PC-3 (cell line): Measurements from ENCODE around the gene LRP11. TPM values are rescaled to one million over a fixed set of nuclear protein-coding genes. Genes with fewer than 3 reads are reported as not detected.

Experiments used
- ATAC-seq: fragments of 200-7000 bp; cut with Tn5 transposase; 2 replicates; pipeline ENCODE4 v1.9.1; 2020; ENCODE audit warnings: mild to moderate bottlenecking, moderate library complexity
- BruUV-seq: library from RNA; stranded (reverse); fragments of 400-500 nt; replicated peaks from 2 replicates; lab custom pipeline; 2021; lab: Mats Ljungman, UMichigan
- CTCF ChIA-PET: fragments of 300-600 bp; sonication (Branson Sonifier 250); formaldehyde crosslinking; loops from one replicate; lab custom pipeline; 2022; ENCODE audit warnings: antibody characterized with exemption; lab: Charles Lee
- POLR2A ChIA-PET: fragments of 300-600 bp; sonication (Branson Sonifier 250); formaldehyde crosslinking; loops from one replicate; lab custom pipeline; 2022; ENCODE audit warnings: antibody characterized with exemption; ENCODE audit not compliant: unreplicated experiment; lab: Charles Lee
- DNase-seq: peaks from one replicate; pipeline ENCODE4 v3.0.0-alpha.2; 2015
- H2AFZ ChIP-seq: fragments of 300-600 bp; sonication (generic); 2 replicates; pipeline ENCODE4 v1.6.0; 2016; ENCODE audit warnings: antibody characterized with exemption, low read length
- H3F3A ChIP-seq: fragments of 300-600 bp; sonication (generic); one replicate; pipeline ENCODE4 v1.6.0; 2017; ENCODE audit warnings: antibody characterized with exemption, low read length, control low read depth, mild to moderate bottlenecking; ENCODE audit not compliant: unreplicated experiment
- H3K27ac ChIP-seq: fragments of 300-600 bp; sonication (generic); 2 replicates; pipeline ENCODE4 v1.5.1; 2016; ENCODE audit warnings: mild to moderate bottlenecking, low read length
- H3K27me3 ChIP-seq: fragments of 300-600 bp; sonication (generic); 2 replicates; pipeline ENCODE4 v1.6.1; 2016; ENCODE audit warnings: low read length, mixed read lengths
- H3K36me3 ChIP-seq: fragments of 300-600 bp; sonication (generic); 2 replicates; pipeline ENCODE4 v1.6.1; 2016; ENCODE audit warnings: low read depth, mixed run types, low read length, mixed read lengths
- H3K4me1 ChIP-seq: fragments of 300-600 bp; sonication (generic); 2 replicates; pipeline ENCODE4 v1.5.1; 2016; ENCODE audit warnings: low read length; ENCODE audit not compliant: insufficient read depth
- H3K4me2 ChIP-seq: fragments of 300-600 bp; sonication (generic); 2 replicates; pipeline ENCODE4 v1.6.0; 2016; ENCODE audit warnings: low read length
- H3K4me3 ChIP-seq: fragments of 300-600 bp; sonication (generic); 2 replicates; pipeline ENCODE4 v1.5.1; 2016; ENCODE audit warnings: mild to moderate bottlenecking, low read length, mixed read lengths
- H3K79me2 ChIP-seq: fragments of 300-600 bp; sonication (generic); 2 replicates; pipeline ENCODE4 v1.6.1; 2017; ENCODE audit warnings: low read length, mixed read lengths
- H3K9ac ChIP-seq: fragments of 300-600 bp; sonication (generic); 2 replicates; pipeline ENCODE4 v1.6.0; 2016; ENCODE audit warnings: mild to moderate bottlenecking, low read length
- H3K9me2 ChIP-seq: fragments of 300-600 bp; sonication (generic); replicated peaks from 2 replicates; pipeline ENCODE4 v1.6.1; 2016; ENCODE audit warnings: mixed run types, low read length, mixed read lengths
- H3K9me3 ChIP-seq: fragments of 300-600 bp; sonication (generic); 2 replicates; pipeline ENCODE4 v1.6.1; 2016; ENCODE audit warnings: low read length, mixed read lengths
- H4K20me1 ChIP-seq: fragments of 300-600 bp; sonication (generic); 2 replicates; pipeline ENCODE4 v1.6.1; 2016; ENCODE audit warnings: low read length, mixed read lengths
- EZH2 ChIP-seq: fragments of 300-600 bp; sonication (generic); IDR thresholded peaks from one replicate; pipeline ENCODE4 v1.6.1; 2017; ENCODE audit warnings: antibody characterized with exemption, mild to moderate bottlenecking, low read length; ENCODE audit not compliant: unreplicated experiment
- EZH2phosphoT487 ChIP-seq: fragments of 300-600 bp; sonication (generic); IDR thresholded peaks from 2 replicates; pipeline ENCODE4 v1.6.1; 2018; ENCODE audit warnings: mild to moderate bottlenecking, antibody characterized with exemption, low read length, borderline replicate concordance
- intact Hi-C: fragments of 100-400 bp; cut with micrococcal nuclease; formaldehyde crosslinking; loops from 2 replicates; pipeline ENCODE4 v1.9.0; 2023
- total RNA-seq: library from RNA; depleted of rRNA; stranded (reverse); fragments of >200 nt; gene quantifications from 2 replicates; pipeline ENCODE4 v1.2.3, GENCODE V29; 2014
- TF ChIP-seq, protein P1 (sequence below): fragments of 300-600 bp; sonication (generic); conservative IDR thresholded peaks from 2 replicates; pipeline ENCODE4 v1.5.1; 2017; ENCODE audit warnings: antibody characterized with exemption, low read depth, mild to moderate bottlenecking, low read length

The LRP11 gene
- total RNA-seq, 1 experiment from 2014 or later: 32.0 TPM

DNA sequence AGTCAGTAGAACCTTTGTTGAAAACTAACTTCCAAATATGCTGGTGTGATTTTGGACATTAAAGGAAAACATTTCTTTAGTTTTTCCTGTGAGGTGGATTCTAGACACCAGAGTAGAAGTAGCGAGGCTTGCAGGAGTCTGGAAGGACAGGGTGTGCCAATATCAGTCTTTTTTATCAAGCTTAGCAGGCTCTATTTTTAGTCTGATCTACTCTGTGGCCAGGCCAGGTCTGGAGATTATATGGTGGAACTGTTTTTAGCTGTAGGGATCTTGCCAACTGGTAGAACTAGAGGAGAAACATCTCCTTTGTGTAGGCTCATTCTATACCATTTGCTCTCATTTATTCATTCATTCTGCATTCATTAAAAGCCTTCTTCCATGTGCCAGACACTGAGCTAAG lies 42.7 kb downstream of the LRP11 start:
- no peaks in the 10 kb centered on the region for H3K9me2 ChIP-seq
- DNase-seq (no peak), ATAC-seq (no peak)
- H3K9me3 ChIP-seq: no peaks in the 10 kb centered on the region
- H3K27me3 ChIP-seq: no peaks in the 10 kb centered on the region
- no peaks in the 10 kb centered on the region for H3K4me1 ChIP-seq
- intact Hi-C loops: loop anchor here (10.0 kb wide), 1 partner anchor 97 kb away; no protein-coding TSS in a partner anchor
- CTCF ChIA-PET: no interaction called here
- POLR2A ChIA-PET: no interaction called here
- no peaks in the 10 kb centered on the region; the same call in 1 of the 2 replicates for H3K36me3 ChIP-seq
- H4K20me1 ChIP-seq: no peaks in the 10 kb centered on the region
- no peaks in the 10 kb centered on the region for H3K79me2 ChIP-seq
- H3K9ac ChIP-seq: no peak overlapping the region
- H3F3A ChIP-seq: no peaks in the 10 kb centered on the region
- no peak overlapping the region for H3K27ac ChIP-seq
- H2AFZ ChIP-seq: no peak overlapping the region
- TF ChIP-seq, protein P1, sequence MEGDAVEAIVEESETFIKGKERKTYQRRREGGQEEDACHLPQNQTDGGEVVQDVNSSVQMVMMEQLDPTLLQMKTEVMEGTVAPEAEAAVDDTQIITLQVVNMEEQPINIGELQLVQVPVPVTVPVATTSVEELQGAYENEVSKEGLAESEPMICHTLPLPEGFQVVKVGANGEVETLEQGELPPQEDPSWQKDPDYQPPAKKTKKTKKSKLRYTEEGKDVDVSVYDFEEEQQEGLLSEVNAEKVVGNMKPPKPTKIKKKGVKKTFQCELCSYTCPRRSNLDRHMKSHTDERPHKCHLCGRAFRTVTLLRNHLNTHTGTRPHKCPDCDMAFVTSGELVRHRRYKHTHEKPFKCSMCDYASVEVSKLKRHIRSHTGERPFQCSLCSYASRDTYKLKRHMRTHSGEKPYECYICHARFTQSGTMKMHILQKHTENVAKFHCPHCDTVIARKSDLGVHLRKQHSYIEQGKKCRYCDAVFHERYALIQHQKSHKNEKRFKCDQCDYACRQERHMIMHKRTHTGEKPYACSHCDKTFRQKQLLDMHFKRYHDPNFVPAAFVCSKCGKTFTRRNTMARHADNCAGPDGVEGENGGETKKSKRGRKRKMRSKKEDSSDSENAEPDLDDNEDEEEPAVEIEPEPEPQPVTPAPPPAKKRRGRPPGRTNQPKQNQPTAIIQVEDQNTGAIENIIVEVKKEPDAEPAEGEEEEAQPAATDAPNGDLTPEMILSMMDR: no peak
- TF ChIP-seq EZH2 (no peak), EZH2phosphoT487 (no peak)
- no peak overlapping the region for H3K4me2 ChIP-seq
- no peak overlapping the region for H3K4me3 ChIP-seq
- no TSS peak for BruUV-seq

DNA sequence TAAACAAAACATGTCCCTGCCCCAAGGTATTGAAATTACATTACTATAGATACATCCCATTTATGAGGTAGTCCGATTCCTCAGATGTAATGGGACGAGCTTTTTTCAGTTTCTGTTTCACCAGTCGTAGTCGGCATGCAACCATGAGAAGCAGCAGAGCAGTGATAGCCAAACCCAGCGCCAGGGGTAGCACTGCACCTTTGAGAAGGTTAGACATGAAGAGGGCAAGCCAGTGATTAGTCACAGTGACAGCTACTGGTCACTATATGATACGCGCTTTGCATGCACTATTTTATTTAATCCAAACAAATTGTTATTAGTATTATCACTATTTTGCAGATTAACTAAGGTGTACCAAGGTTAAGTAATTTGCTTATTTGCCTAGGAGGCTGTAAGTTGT lies 43.7 kb downstream of the LRP11 start:
- CTCF ChIA-PET: no interaction called here
- H3K4me1 ChIP-seq: no peaks in the 10 kb centered on the region
- BruUV-seq: no TSS peak
- no peak overlapping the region for H3K27ac ChIP-seq
- no peaks in the 10 kb centered on the region for H3K9me2 ChIP-seq
- ATAC-seq: no peak
- no peak overlapping the region for H2AFZ ChIP-seq
- no peaks in the 10 kb centered on the region for H3K27me3 ChIP-seq
- H3K9ac ChIP-seq: no peak overlapping the region
- no peaks in the 10 kb centered on the region for H4K20me1 ChIP-seq
- POLR2A ChIA-PET: no interaction called here
- no peak for DNase-seq
- H3K4me2 ChIP-seq: no peak overlapping the region
- no peak overlapping the region for H3K4me3 ChIP-seq
- intact Hi-C loops: loop anchor here (10.0 kb wide), 1 partner anchor 96 kb away; no protein-coding TSS in a partner anchor
- H3K9me3 ChIP-seq: no peaks in the 10 kb centered on the region
- H3K79me2 ChIP-seq: no peaks in the 10 kb centered on the region
- no peaks in the 10 kb centered on the region; the same call in 1 of the 2 replicates for H3K36me3 ChIP-seq
- TF ChIP-seq, protein P1: 0 out of 2 replicates have a peak, but pooled peaks have one; percentile 19
- no peak for TF ChIP-seq EZH2
- TF ChIP-seq EZH2phosphoT487: no peak
- no peaks in the 10 kb centered on the region for H3F3A ChIP-seq

DNA sequence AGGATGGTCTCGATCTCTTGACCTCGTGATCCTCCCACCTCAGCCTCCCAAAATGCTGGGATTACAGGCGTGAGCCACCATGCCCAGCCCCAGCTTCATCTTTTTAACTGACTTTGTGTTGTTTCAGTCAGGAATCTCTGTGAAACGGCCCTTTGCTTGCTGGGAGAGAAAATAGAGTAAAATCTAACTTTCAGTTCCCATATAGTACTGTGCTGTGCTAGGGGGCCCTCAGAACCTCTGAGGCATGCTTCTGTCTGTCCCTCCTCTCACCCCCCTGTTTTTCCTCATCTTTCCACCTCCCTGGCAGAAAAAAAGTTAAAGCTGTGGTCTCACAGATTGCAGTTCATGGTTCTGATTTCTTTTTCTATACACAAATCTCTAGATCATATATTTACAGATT lies 48.4 kb downstream of the LRP11 start:
- Histone ChIP-seq H3F3A (no peaks in the 10 kb centered on the region), H3K9me2 (no peaks in the 10 kb centered on the region), H3K9ac (no peak overlapping the region), H3K4me2 (no peak overlapping the region), H3K79me2 (no peaks in the 10 kb centered on the region), H3K9me3 (no peaks in the 10 kb centered on the region), H4K20me1 (no peaks in the 10 kb centered on the region), H2AFZ (no peak overlapping the region), H3K4me1 (no peaks in the 10 kb centered on the region), H3K27ac (no peak overlapping the region), H3K27me3 (no peaks in the 10 kb centered on the region), H3K4me3 (no peak overlapping the region), H3K36me3 (no peaks in the 10 kb centered on the region; the same call in 1 of the 2 replicates)
- no TSS peak for BruUV-seq
- DNase-seq (no peak), ATAC-seq (no peak)
- ChIA-PET POLR2A (no interaction called here), CTCF (interaction anchor here (0.6 kb wide), 1 partner anchor 180 kb away, joined by 3 read pairs; no protein-coding TSS in a partner anchor)
- TF ChIP-seq, protein P1: no peak
- TF ChIP-seq EZH2phosphoT487 (no peak), EZH2 (no peak)
- intact Hi-C loops: no loop called here
